ENCODE results near the gene EMC10. TPM values are rescaled to one million over a fixed set of nuclear protein-coding genes. Genes with fewer than 3 reads are reported as not detected.

The EMC10 gene
- total RNA-seq, 1 experiment from 2014 or later = 61.3 TPM

DNA sequence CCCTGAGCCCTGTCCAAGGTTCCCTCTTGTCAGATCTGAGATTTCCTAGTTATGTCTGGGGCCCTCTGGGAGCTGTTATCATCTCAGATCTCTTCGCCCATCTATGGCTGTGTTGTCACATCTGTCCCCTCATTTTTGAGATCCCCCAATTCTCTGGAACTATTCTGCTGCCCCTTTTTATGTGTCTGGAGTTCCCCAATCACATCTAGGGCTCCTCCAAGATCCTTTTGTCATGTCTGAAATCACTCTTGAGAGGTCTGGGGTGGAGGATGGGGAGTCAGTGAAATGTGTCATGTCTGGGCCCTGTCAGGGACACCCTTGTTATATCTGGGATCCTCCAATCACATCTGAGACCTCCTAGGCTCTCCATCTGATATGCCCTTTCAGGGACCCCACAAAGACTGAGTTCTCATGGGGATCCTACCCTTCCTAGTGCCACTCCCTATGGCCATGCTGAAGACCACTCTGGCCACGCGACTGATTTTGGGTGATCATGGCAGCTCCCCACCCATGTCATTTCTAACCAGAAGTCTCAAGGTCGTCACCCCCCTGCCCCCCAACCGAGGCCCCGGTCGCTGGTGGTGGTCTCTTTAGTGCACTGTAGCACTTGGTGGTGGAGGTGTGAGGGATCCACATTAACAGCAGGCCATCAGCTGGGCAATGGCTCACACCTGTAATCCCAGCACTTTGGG, 47.4 kb upstream of the EMC10 start:
- no peak overlapping the region for H3K4me3 Mint-ChIP-seq (ENCODE audit: unreplicated experiment)
- no peaks in the 10 kb centered on the region for H3K36me3 Mint-ChIP-seq (ENCODE audit: insufficient read depth, unreplicated experiment)
- ChIA-PET CTCF (interaction anchor here (0.6 to 1.0 kb wide), 2 partner anchors 15 to 59 kb away, joined by 3 read pairs; no protein-coding TSS in a partner anchor), POLR2A (no interaction called here)
- intact Hi-C loops (cut with micrococcal nuclease) = no loop called here
- BruUV-seq (replicated peaks) = no TSS peak
- no peak for DNase-seq (ENCODE audit: unreplicated experiment)
- H3K27me3 Mint-ChIP-seq (ENCODE audit: insufficient read depth, unreplicated experiment) = no peaks in the 10 kb centered on the region
- H3K4me1 Mint-ChIP-seq (ENCODE audit: insufficient read depth, unreplicated experiment) = peaks cover 11% of the 10 kb centered on the region
- no peak for TF ChIP-seq CTCF (IDR thresholded peaks at IDR 0.05; ENCODE audit: unreplicated experiment)
- no peak overlapping the region for H3K27ac Mint-ChIP-seq (ENCODE audit: low read depth, unreplicated experiment)
- H3K9me3 Mint-ChIP-seq (ENCODE audit: unreplicated experiment) = no peaks in the 10 kb centered on the region

GRCh38 chr19:50430888-50431342, 45.4 kb upstream of the EMC10 start:
- BruUV-seq (replicated peaks) = no TSS peak
- intact Hi-C loops (cut with micrococcal nuclease) = no loop called here
- peak overlapping the region; percentile 75 for H3K4me3 Mint-ChIP-seq (ENCODE audit: unreplicated experiment)
- no peak for DNase-seq (ENCODE audit: unreplicated experiment)
- H3K9me3 Mint-ChIP-seq (ENCODE audit: unreplicated experiment) = no peaks in the 10 kb centered on the region
- ChIA-PET POLR2A (interaction anchor here (0.6 to 0.9 kb wide), 3 partner anchors 22 to 45 kb away, joined by 3 to 4 read pairs (median 3); no protein-coding TSS in a partner anchor), CTCF (interaction anchor here (1.4 kb wide), 1 partner anchor 29 kb away, joined by 4 read pairs; no protein-coding TSS in a partner anchor)
- H3K27me3 Mint-ChIP-seq (ENCODE audit: insufficient read depth, unreplicated experiment) = peaks cover 3% of the 10 kb centered on the region
- H3K27ac Mint-ChIP-seq (ENCODE audit: low read depth, unreplicated experiment) = no peak overlapping the region
- H3K36me3 Mint-ChIP-seq (ENCODE audit: insufficient read depth, unreplicated experiment) = no peaks in the 10 kb centered on the region
- peaks cover 11% of the 10 kb centered on the region for H3K4me1 Mint-ChIP-seq (ENCODE audit: insufficient read depth, unreplicated experiment)
- no peak for TF ChIP-seq CTCF (IDR thresholded peaks at IDR 0.05; ENCODE audit: unreplicated experiment)

DNA sequence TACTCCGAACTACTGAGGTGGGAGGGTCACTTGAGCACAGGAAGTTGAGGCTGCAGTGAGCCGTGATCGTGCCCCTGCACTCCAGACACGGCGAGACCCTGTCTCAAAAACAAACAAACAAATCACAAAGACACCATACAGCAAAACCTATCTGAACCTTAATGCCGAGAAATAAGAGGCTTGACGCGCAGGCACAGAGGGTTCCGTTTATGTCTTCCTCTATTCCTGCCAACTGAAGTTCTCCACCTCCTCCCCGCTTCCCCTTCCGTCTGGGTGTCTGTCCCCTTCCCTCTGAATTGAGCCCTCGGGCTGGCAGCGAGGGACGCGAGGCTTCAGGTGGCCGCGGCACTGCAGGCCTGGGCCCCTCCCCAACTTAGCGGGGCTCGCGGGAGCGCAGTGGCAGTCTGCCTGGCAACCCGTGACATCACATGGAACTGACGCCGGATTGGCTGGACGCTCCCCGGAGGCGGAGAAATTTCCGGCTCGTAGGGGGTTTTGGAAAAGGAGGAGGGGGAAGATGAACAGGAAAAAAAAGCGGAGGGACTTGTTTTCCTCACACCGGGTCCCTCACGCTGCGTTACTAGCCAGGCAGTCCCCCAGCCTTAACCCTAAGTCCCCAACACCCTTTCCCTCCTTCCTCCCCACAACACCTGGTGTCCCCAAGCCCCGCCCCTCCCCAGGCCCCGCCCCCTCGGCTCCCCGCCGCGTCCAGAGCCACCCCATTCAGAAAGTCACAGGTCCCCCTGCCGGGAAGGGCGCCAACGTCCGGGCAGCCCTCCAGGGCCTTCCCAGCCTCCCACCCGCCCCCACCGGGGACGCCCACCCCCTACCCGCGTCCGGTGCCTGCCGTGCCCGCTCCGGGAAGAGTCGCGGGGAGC, 44.7 kb upstream of the EMC10 start:
- Mint-ChIP-seq H3K4me3 (ENCODE audit: unreplicated experiment) (peak overlapping the region; percentile 75), H3K27ac (ENCODE audit: low read depth, unreplicated experiment) (no peak overlapping the region), H3K27me3 (ENCODE audit: insufficient read depth, unreplicated experiment) (peaks cover 9% of the 10 kb centered on the region), H3K4me1 (ENCODE audit: insufficient read depth, unreplicated experiment) (peaks cover 11% of the 10 kb centered on the region), H3K36me3 (ENCODE audit: insufficient read depth, unreplicated experiment) (no peaks in the 10 kb centered on the region), H3K9me3 (ENCODE audit: unreplicated experiment) (no peaks in the 10 kb centered on the region)
- intact Hi-C loops (cut with micrococcal nuclease) = no loop called here
- no peak for TF ChIP-seq CTCF (IDR thresholded peaks at IDR 0.05; ENCODE audit: unreplicated experiment)
- no TSS peak for BruUV-seq (replicated peaks)
- POLR2A ChIA-PET = interaction anchor here (0.6 to 0.9 kb wide), 3 partner anchors 22 to 46 kb away, joined by 3 to 4 read pairs (median 3); no protein-coding TSS in a partner anchor
- CTCF ChIA-PET = interaction anchor here (0.6 kb wide), 1 partner anchor 89 kb away, joined by 3 read pairs; no protein-coding TSS in a partner anchor
- DNase-seq (ENCODE audit: unreplicated experiment) = peak; percentile 69
